ENCODE measurements around the gene TMEM165. TPM values are rescaled to one million over a fixed set of nuclear protein-coding genes. Genes with fewer than 3 reads are reported as not detected.

The TMEM165 gene
- total and polyA plus RNA-seq, 9 donors, result 33.3 to 230 (median 77.8) TPM

GRCh38 chr4:55466001-55466400 lies 70.2 kb downstream of the TMEM165 start:
- intact Hi-C loops (cut with DNase I), result no loop called here
- TF ChIP-seq, protein P1, sequence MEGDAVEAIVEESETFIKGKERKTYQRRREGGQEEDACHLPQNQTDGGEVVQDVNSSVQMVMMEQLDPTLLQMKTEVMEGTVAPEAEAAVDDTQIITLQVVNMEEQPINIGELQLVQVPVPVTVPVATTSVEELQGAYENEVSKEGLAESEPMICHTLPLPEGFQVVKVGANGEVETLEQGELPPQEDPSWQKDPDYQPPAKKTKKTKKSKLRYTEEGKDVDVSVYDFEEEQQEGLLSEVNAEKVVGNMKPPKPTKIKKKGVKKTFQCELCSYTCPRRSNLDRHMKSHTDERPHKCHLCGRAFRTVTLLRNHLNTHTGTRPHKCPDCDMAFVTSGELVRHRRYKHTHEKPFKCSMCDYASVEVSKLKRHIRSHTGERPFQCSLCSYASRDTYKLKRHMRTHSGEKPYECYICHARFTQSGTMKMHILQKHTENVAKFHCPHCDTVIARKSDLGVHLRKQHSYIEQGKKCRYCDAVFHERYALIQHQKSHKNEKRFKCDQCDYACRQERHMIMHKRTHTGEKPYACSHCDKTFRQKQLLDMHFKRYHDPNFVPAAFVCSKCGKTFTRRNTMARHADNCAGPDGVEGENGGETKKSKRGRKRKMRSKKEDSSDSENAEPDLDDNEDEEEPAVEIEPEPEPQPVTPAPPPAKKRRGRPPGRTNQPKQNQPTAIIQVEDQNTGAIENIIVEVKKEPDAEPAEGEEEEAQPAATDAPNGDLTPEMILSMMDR (IDR thresholded peaks at IDR 0.05), result no peak
- no peak for TF ChIP-seq POLR2A (IDR thresholded peaks at IDR 0.05)
- no peak for TF ChIP-seq EP300 (IDR thresholded peaks at IDR 0.05)
- H3K27ac ChIP-seq, result no peak overlapping the region
- H3K36me3 ChIP-seq, result no peaks in the 10 kb centered on the region
- no peaks in the 10 kb centered on the region for H3K4me1 ChIP-seq (ENCODE audit: insufficient read depth)
- H3K27me3 ChIP-seq, result no peaks in the 10 kb centered on the region
- H3K9me3 ChIP-seq, result no peaks in the 10 kb centered on the region
- WGBS, 3 donors, result 93 to 97% (median 96%) methylated on average over 3 of the region's 3 CpGs
- DNase-seq, result no peak
- no peak overlapping the region for H3K4me3 ChIP-seq

DNA sequence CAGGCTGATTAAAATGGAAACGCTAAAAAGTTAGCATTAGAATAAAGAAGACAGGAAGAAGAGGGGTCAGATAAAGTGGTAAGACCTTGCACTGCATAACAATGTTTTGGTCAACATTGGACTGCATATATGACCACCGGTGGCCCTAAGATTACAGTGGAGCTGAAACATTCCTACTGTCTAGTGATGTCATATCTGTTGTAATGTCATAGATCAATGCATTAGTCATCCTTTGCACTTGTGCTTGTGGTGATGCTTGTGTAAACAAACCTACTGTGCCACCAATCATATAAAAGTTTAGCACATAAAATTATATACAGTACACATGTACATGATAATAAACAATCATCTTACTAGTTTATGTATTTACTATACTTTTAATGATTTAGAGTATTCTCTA lies 73.0 kb downstream of the TMEM165 start:
- intact Hi-C loops (cut with DNase I), result no loop called here
- H3K36me3 ChIP-seq, result peaks cover 5% of the 10 kb centered on the region
- no peaks in the 10 kb centered on the region for H3K27me3 ChIP-seq
- TF ChIP-seq EP300 (IDR thresholded peaks at IDR 0.05) (no peak), POLR2A (IDR thresholded peaks at IDR 0.05) (no peak)
- TF ChIP-seq, protein P1 (IDR thresholded peaks at IDR 0.05), result no peak
- H3K4me1 ChIP-seq (ENCODE audit: insufficient read depth), result no peaks in the 10 kb centered on the region
- H3K4me3 ChIP-seq, result no peak overlapping the region
- WGBS, 3 donors, result 55 to 84% (median 71%) methylated on average over 2 of the region's 2 CpGs
- no peak for DNase-seq
- H3K27ac ChIP-seq, result no peak overlapping the region
- no peaks in the 10 kb centered on the region for H3K9me3 ChIP-seq

DNA sequence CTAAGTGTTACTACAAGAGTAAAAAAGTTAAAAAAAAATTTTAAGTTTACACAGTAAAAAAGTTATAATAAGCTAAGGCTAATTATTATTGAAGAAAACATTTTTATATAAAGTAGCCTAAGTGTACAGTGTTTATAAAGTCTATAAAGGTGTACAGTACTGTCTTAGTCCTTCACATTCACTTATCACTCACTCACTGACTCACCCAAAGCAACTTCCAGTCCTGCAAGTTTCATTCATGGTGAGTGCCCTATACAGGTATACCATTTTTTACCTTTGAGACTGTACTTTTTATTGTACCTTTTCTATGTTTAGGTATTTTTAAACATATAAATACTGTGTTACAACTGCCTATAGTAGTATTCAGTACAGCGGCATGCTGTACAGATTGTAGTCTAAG lies 74.2 kb downstream of the TMEM165 start:
- DNase-seq, result no peak
- Histone ChIP-seq H3K27ac (no peak overlapping the region), H3K4me3 (no peak overlapping the region), H3K36me3 (peaks cover 5% of the 10 kb centered on the region), H3K9me3 (no peaks in the 10 kb centered on the region), H3K4me1 (ENCODE audit: insufficient read depth) (no peaks in the 10 kb centered on the region), H3K27me3 (no peaks in the 10 kb centered on the region)
- TF ChIP-seq, protein P1 (IDR thresholded peaks at IDR 0.05), result no peak
- TF ChIP-seq EP300 (IDR thresholded peaks at IDR 0.05) (no peak), POLR2A (IDR thresholded peaks at IDR 0.05) (no peak)
- intact Hi-C loops (cut with DNase I), result no loop called here
- WGBS, 3 donors, result 90 to 100% (median 100%) methylated on average over 1 of the region's 1 CpG

Small RNAs within 50 kb of the gene (small RNA-seq; reads per million reads assigned to genes)
- not detected for gene RF00019

Other genes starting within 250 kb of the TMEM165 start
- gene SRD5A3, start 49.7 kb upstream of the TMEM165 start, total RNA-seq, result 1 to 10 TPM; 1.2 to 9.4 (median 2.9) TPM
- 10 to 100 TPM in 1 of 2 donors, 1 to 10 TPM in 1; 2.9 to 12.3 TPM for gene SRD5A3, start 49.7 kb upstream of the TMEM165 start, polyA plus RNA-seq
- 10 to 100 TPM; 16.1 to 36.4 (median 34.6) TPM for gene CLOCK, start 151.0 kb downstream of the TMEM165 start, total RNA-seq
- gene CLOCK, start 151.0 kb downstream of the TMEM165 start, polyA plus RNA-seq, result 10 to 100 TPM in 1 of 2 donors, 1 to 10 TPM in 1; 5.4 to 12.5 TPM
- gene PDCL2, start 196.3 kb downstream of the TMEM165 start, total RNA-seq, result not detected
- not detected for gene PDCL2, start 196.3 kb downstream of the TMEM165 start, polyA plus RNA-seq
- under 1 TPM in 1 of 7 donors, not detected in 6; 0.77 TPM for gene NMU, start 240.3 kb downstream of the TMEM165 start, total RNA-seq
- under 1 TPM in 1 of 2 donors, not detected in 1; 0.28 TPM for gene NMU, start 240.3 kb downstream of the TMEM165 start, polyA plus RNA-seq